GM12878 (cell line): ENCODE measurements around the gene YEATS4. TPM values are rescaled to one million over a fixed set of nuclear protein-coding genes. Genes with fewer than 3 reads are reported as not detected.

Experiments
- ATAC-seq: fragments of 200-7000 bp; cut with Tn5 transposase; 3 replicates; pipeline ENCODE4 v1.9.1; 2020; ENCODE audit warnings: mild to moderate bottlenecking, moderate library complexity
- BruUV-seq: library from RNA; stranded (reverse); fragments of 400-500 nt; replicated peaks from 2 replicates; lab custom pipeline; 2021; lab: Mats Ljungman, UMichigan
- CTCF ChIA-PET: fragments of 300-600 bp; sonication (Branson Sonifier 250); formaldehyde crosslinking; extraction: SDS; loops from one replicate; lab custom pipeline; 2021; ENCODE audit warnings: inconsistent platforms; lab: Yijun Ruan, JAX
- POLR2A ChIA-PET: fragments of 350-600 bp; formaldehyde crosslinking; extraction: SDS; loops from one replicate; lab custom pipeline; 2021; ENCODE audit warnings: inconsistent platforms; lab: Charles Lee
- RAD21 ChIA-PET: fragments of 300-600 bp; sonication (Branson Sonifier 250); formaldehyde crosslinking; loops from one replicate; lab custom pipeline; 2023; ENCODE audit warnings: antibody characterized with exemption; ENCODE audit not compliant: unreplicated experiment; lab: Charles Lee
- SMC1A ChIA-PET: fragments of 300-600 bp; sonication (Branson Sonifier 250); formaldehyde crosslinking; loops from one replicate; lab custom pipeline; 2023; ENCODE audit not compliant: unreplicated experiment, uncharacterized antibody; lab: Charles Lee
- DNase-seq: peaks from one replicate; pipeline ENCODE4 v3.0.0-alpha.2; 2011; ENCODE audit warnings: low read depth, low spot score
- FAIRE-seq: peaks from 3 replicates; lab custom pipeline; 2011; peaks lifted over from hg19 to GRCh38; lab: Jason Lieb, UNC
- H2AFZ ChIP-seq: 2 replicates; pipeline ENCODE4 v1.6.0; 2011; ENCODE audit warnings: low read depth, low read length, control low read depth; ENCODE audit not compliant: control insufficient read depth
- H3K27ac ChIP-seq: 2 replicates; pipeline ENCODE4 v1.5.1; 2011; ENCODE audit warnings: control low read depth; ENCODE audit not compliant: control insufficient read depth, insufficient read depth
- H3K27me3 ChIP-seq, 2 experiments: replicated peaks in 1 of 2; 2 replicates each; pipeline versions ENCODE4 v1.6.0 to v1.6.1; 2011; ENCODE audit warnings: low read length in 1 of 2; ENCODE audit not compliant: control insufficient read depth in 2 of 2, insufficient read depth in 2 of 2
- H3K36me3 ChIP-seq, 2 experiments: 2 replicates each; pipeline ENCODE4 v1.5.1; 2011; ENCODE audit warnings: low read length in 1 of 2; ENCODE audit not compliant: control insufficient read depth in 2 of 2, insufficient read depth in 2 of 2
- H3K4me1 ChIP-seq: 2 replicates; pipeline ENCODE4 v1.6.1; 2011; ENCODE audit warnings: mild to moderate bottlenecking, low read length, moderate library complexity, mixed read lengths; ENCODE audit not compliant: control insufficient read depth, insufficient read depth
- H3K4me2 ChIP-seq: 2 replicates; pipeline ENCODE4 v1.6.0; 2011; ENCODE audit warnings: control low read depth; ENCODE audit not compliant: control insufficient read depth, insufficient read depth
- H3K4me3 ChIP-seq: fragments of 200-600 bp; sonication (generic); 2 replicates; pipeline ENCODE4 v1.5.1; 2016
- H3K79me2 ChIP-seq: 2 replicates; pipeline ENCODE4 v1.6.0; 2011; ENCODE audit warnings: low read length; ENCODE audit not compliant: control insufficient read depth, insufficient read depth
- H3K9ac ChIP-seq: 2 replicates; pipeline ENCODE4 v1.8.0; 2011; ENCODE audit warnings: low read length, control low read depth, mixed read lengths; ENCODE audit not compliant: control insufficient read depth, insufficient read depth
- H3K9me3 ChIP-seq: replicated peaks from 3 replicates; pipeline ENCODE4 v1.5.1; 2011; ENCODE audit warnings: mild to moderate bottlenecking, low read length; ENCODE audit not compliant: control insufficient read depth, insufficient read depth
- H4K20me1 ChIP-seq: 2 replicates; pipeline ENCODE4 v1.6.0; 2011; ENCODE audit not compliant: control insufficient read depth, insufficient read depth
- ATF3 ChIP-seq: IDR thresholded peaks from 2 replicates; pipeline ENCODE4 v1.6.1; 2011; ENCODE audit warnings: low read depth, mild to moderate bottlenecking, low read length, moderate library complexity, borderline replicate concordance; ENCODE audit errors: extremely low read depth
- BCL11A ChIP-seq: IDR thresholded peaks from 2 replicates; pipeline ENCODE4 v1.6.1; 2011; ENCODE audit warnings: low read depth, low read length
- BHLHE40 ChIP-seq, 2 experiments: fragments of 450-650 bp in 1 of 2; IDR thresholded peaks; 2 replicates each; pipeline ENCODE4 v1.6.1; 2011 to 2017; ENCODE audit warnings: low read depth in 2 of 2, borderline replicate concordance in 1 of 2, improper control_type of control experiment in 1 of 2, low read length in 1 of 2, mild to moderate bottlenecking in 1 of 2
- CBX3 ChIP-seq: fragments of 200-600 bp; sonication (generic); IDR thresholded peaks from 2 replicates; pipeline ENCODE4 v1.6.1; 2016; ENCODE audit warnings: low read depth, borderline replicate concordance
- IRF5 ChIP-seq: fragments of 450-650 bp; IDR thresholded peaks from 2 replicates; pipeline ENCODE4 v1.6.1; 2017; ENCODE audit warnings: borderline replicate concordance
- LARP7 ChIP-seq: fragments of 450-650 bp; IDR thresholded peaks from 2 replicates; pipeline ENCODE4 v1.6.1; 2017; ENCODE audit warnings: mild to moderate bottlenecking
- MEF2B ChIP-seq: fragments of 450-650 bp; IDR thresholded peaks from 2 replicates; pipeline ENCODE4 v1.6.1; 2018; ENCODE audit warnings: mild to moderate bottlenecking, moderate library complexity; ENCODE audit not compliant: partially characterized antibody, poor library complexity, severe bottlenecking
- MXI1 ChIP-seq: fragments of 150-350 bp; IDR thresholded peaks from 2 replicates; pipeline ENCODE4 v1.6.1; 2011; ENCODE audit warnings: low read depth, mild to moderate bottlenecking, inconsistent platforms, low read length, improper control_type of control experiment
- NFXL1 ChIP-seq: fragments of 450-650 bp; IDR thresholded peaks from 2 replicates; pipeline ENCODE4 v1.6.1; 2017; ENCODE audit warnings: antibody characterized with exemption, mild to moderate bottlenecking, borderline replicate concordance
- NRF1 ChIP-seq: conservative IDR thresholded peaks from 2 replicates; pipeline ENCODE4 v1.6.1; 2011; ENCODE audit warnings: mild to moderate bottlenecking, low read depth, low read length, improper control_type of control experiment
- SKIL ChIP-seq: fragments of 450-650 bp; IDR thresholded peaks from 2 replicates; pipeline ENCODE4 v1.6.1; 2017; ENCODE audit warnings: mild to moderate bottlenecking, low read depth, inconsistent platforms; ENCODE audit not compliant: poor library complexity, severe bottlenecking
- SMAD5 ChIP-seq: IDR thresholded peaks from 2 replicates; pipeline ENCODE4 v1.6.1; 2016; ENCODE audit warnings: antibody characterized with exemption, low read depth
- TCF7 ChIP-seq: IDR thresholded peaks from 2 replicates; pipeline ENCODE4 v1.6.1; 2014; ENCODE audit warnings: antibody characterized with exemption, borderline replicate concordance
- WRNIP1 ChIP-seq: IDR thresholded peaks from 2 replicates; pipeline ENCODE4 v1.6.1; 2011; ENCODE audit warnings: low read depth, low read length, improper control_type of control experiment, borderline replicate concordance
- WGBS: methylation state at CpG from one replicate; pipeline ENCODE4 v1.1.6; 2016; ENCODE audit warnings: low lambda C conversion rate; ENCODE audit not compliant: insufficient replicate concordance, insufficient coverage; ENCODE audit errors: missing lambda C conversion rate; 5-methylcytosine and 5-hydroxymethylcytosine counted together
- in situ Hi-C: fragments of 300-500 bp; cut with MboI; formaldehyde crosslinking; loops from 9 replicates; pipeline ENCODE4 v1.14.3; 2018; ENCODE audit warnings: mixed read lengths
- intact Hi-C: fragments of 100-400 bp; cut with micrococcal nuclease; formaldehyde crosslinking; loops from one replicate; pipeline ENCODE4 v1.14.2; 2022; ENCODE audit not compliant: unreplicated experiment
- polyA plus RNA-seq, 11 experiments: library from polyadenylated mRNA; depleted of rRNA in 4 of 11; unstranded in 6 of 11; stranded (reverse) in 5 of 11; fragments of >200 nt; fragmentation: Nextera tagmentation in 4 of 11; fragmentation: Illumina TruSeq in 1 of 11; extraction: Ambion mirVana in 4 of 11; extraction: Trizol in 1 of 11; gene quantifications; 1 replicate in 1 of 11; 2 replicates in 10 of 11; pipeline versions ENCODE4 v1.2.1 to v1.2.3, GENCODE V29; 2011 to 2016; ENCODE audit warnings: inconsistent platforms in 2 of 11, missing spikeins in 2 of 11, low read depth in 1 of 11
- total RNA-seq, 4 experiments: library from RNA; depleted of rRNA in 3 of 4; stranded (reverse); fragments of >200 nt in 3 of 4; fragmentation: Illumina TruSeq in 1 of 4; extraction: Trizol in 1 of 4; gene quantifications; 2 replicates each; pipeline versions ENCODE4 v1.2.1 to v1.2.3, GENCODE V29; 2013 to 2021

YEATS4 gene
- total and polyA plus RNA-seq, 10 of the 15 experiments (the other 5 are each of a cell fraction or from before 2014, with no cell fraction given) = 23.8 to 45.4 (median 36.8) TPM

- no peak for TF ChIP-seq ATF3
- no peak for TF ChIP-seq IRF5
- TF ChIP-seq SKIL = no peak
- TF ChIP-seq MEF2B = no peak
- TF ChIP-seq MXI1 = no peak
- TF ChIP-seq LARP7 = no peak
- no peak for TF ChIP-seq BCL11A
- TF ChIP-seq TCF7 = no peak
Observed at GRCh38 chr12:69417741-69418167, 58.2 kb downstream of the YEATS4 start (continued).

GRCh38 chr12:69419701-69420100, 60.2 kb downstream of the YEATS4 start:
- no peak for FAIRE-seq
- CTCF ChIA-PET = interaction anchor here (1.2 kb wide), 1 partner anchor 151 kb away, joined by 4 read pairs; no protein-coding TSS in a partner anchor
- BruUV-seq = no TSS peak

More at GRCh38 chr12:69419701-69420100, 60.2 kb downstream of the YEATS4 start:
- H4K20me1 ChIP-seq = no peaks in the 10 kb centered on the region
- intact Hi-C loops = no loop called here
- no peak overlapping the region for H3K9ac ChIP-seq
- no peak for DNase-seq
- no peaks in the 10 kb centered on the region for H3K4me1 ChIP-seq
- H3K4me2 ChIP-seq = no peak overlapping the region
- H3K27me3 ChIP-seq = no peaks in the 10 kb centered on the region
- in situ Hi-C loops = no loop called here
- no peak for ATAC-seq
- SMC1A ChIA-PET = interaction anchor here (0.6 kb wide), 1 partner anchor 114 kb away, joined by 3 read pairs; no protein-coding TSS in a partner anchor
- no peak overlapping the region for H2AFZ ChIP-seq
- no peaks in the 10 kb centered on the region for H3K79me2 ChIP-seq
- RAD21 ChIA-PET = no interaction called here
- no peaks in the 10 kb centered on the region for H3K36me3 ChIP-seq
- TF ChIP-seq BHLHE40 (IDR thresholded peaks at IDR 0.05; ENCODE audit: borderline replicate concordance in 1 of 2, low read depth in 2 of 2, low read length in 1 of 2) = no peak
- no peak for TF ChIP-seq SMAD5
- no peak for TF ChIP-seq CBX3
- TF ChIP-seq WRNIP1 = no peak
- no peak for TF ChIP-seq NRF1
- TF ChIP-seq BCL11A = no peak
- no peak for TF ChIP-seq NFXL1
- H3K9me3 ChIP-seq = no peaks in the 10 kb centered on the region
- no peak overlapping the region for H3K4me3 ChIP-seq
- no peak overlapping the region for H3K27ac ChIP-seq
- POLR2A ChIA-PET = interaction anchor here (0.7 kb wide), 1 partner anchor 85 kb away, joined by 4 read pairs; no protein-coding TSS in a partner anchor
- WGBS = 96% methylated on average over 1 of the region's 1 CpG
